Kidney (tissue), 11 donors: ENCODE results near the gene GOLGA8N. TPM values are rescaled to one million over a fixed set of nuclear protein-coding genes. Genes with fewer than 3 reads are reported as not detected.
"Not testable (repeated sequence)": the region's sequence is repeated elsewhere in the genome, so short reads cannot be mapped to it uniquely, and the experiment has no call there.

Experiments
- DNase-seq, 5 donors: peaks; one replicate each; pipeline ENCODE4 v3.0.0-alpha.2; 2013 to 2020
- FAIRE-seq: peaks from 2 replicates; lab custom pipeline; 2012; peaks lifted over from hg19 to GRCh38; lab: Jason Lieb, UNC
- H3K27ac ChIP-seq, 2 donors: one replicate each; pipeline ENCODE4 v1.7.0; 2013; ENCODE audit warnings: low read depth in 2 of 2, low read length in 2 of 2, inconsistent platforms in 1 of 2
- H3K27me3 ChIP-seq: one replicate; pipeline ENCODE4 v1.7.1; 2013; ENCODE audit warnings: low read length, inconsistent platforms; ENCODE audit not compliant: control insufficient read depth, insufficient read depth
- H3K36me3 ChIP-seq, 3 donors: one replicate each; pipeline versions ENCODE4 v1.7.0 to v1.7.1; 2013; ENCODE audit warnings: low read length in 3 of 3, control low read depth in 1 of 3, inconsistent platforms in 1 of 3; ENCODE audit not compliant: insufficient read depth in 3 of 3, control insufficient read depth in 2 of 3
- H3K4me1 ChIP-seq, 3 donors: one replicate each; pipeline versions ENCODE4 v1.7.0 to v1.7.1; 2013; ENCODE audit warnings: low read length in 3 of 3, inconsistent platforms in 1 of 3, low read depth in 1 of 3; ENCODE audit not compliant: control insufficient read depth in 2 of 3, insufficient read depth in 2 of 3
- H3K4me3 ChIP-seq, 3 donors: one replicate each; pipeline versions ENCODE4 v1.7.0 to v1.8.1; 2013; ENCODE audit warnings: low read length in 3 of 3, control low read depth in 1 of 3, inconsistent platforms in 1 of 3
- H3K9ac ChIP-seq, 3 donors: one replicate each; pipeline versions ENCODE4 v1.7.0 to v1.7.1; 2013; ENCODE audit warnings: low read length in 3 of 3, control low read depth in 1 of 3, inconsistent platforms in 1 of 3
- H3K9me3 ChIP-seq, 3 donors: one replicate each; pipeline versions ENCODE4 v1.7.0 to v1.7.1; 2013; ENCODE audit warnings: low read length in 3 of 3, control low read depth in 1 of 3, inconsistent platforms in 1 of 3; ENCODE audit not compliant: control insufficient read depth in 2 of 3, insufficient read depth in 1 of 3
- intact Hi-C: fragments of 100-400 bp; cut with DNase I; formaldehyde crosslinking; loops from one replicate; pipeline ENCODE4 v1.11.1; 2022
- polyA plus RNA-seq: library from polyadenylated mRNA; stranded (reverse); fragments of 350-450 nt; fragmentation: Illumina TruSeq; extraction: RNeasy Lipid Tissue Mini Kit (QIAGEN cat#74804); gene quantifications from one replicate; pipeline ENCODE4 v1.2.3, GENCODE V29; 2014; ENCODE audit warnings: low read depth, low replicate concordance; ENCODE audit not compliant: insufficient read depth
- total RNA-seq: library from RNA; stranded (reverse); fragmentation: NEBNext Ultra II Directional; extraction: Animal tissue kit (Norgen Biotek cat#: 25700); gene quantifications from one replicate; pipeline ENCODE4 v1.2.1, GENCODE V29; 2021
- donor health status: control.
- donor health status: control.
- donor health status: DM: yes; HTN: yes; CAD: no.
- donor health status: Normal renal cell carcinoma (clear cell type).

The GOLGA8N gene
- total and polyA plus RNA-seq, 2 donors from 2014 or later: 6.3 to 14.7 TPM

DNA sequence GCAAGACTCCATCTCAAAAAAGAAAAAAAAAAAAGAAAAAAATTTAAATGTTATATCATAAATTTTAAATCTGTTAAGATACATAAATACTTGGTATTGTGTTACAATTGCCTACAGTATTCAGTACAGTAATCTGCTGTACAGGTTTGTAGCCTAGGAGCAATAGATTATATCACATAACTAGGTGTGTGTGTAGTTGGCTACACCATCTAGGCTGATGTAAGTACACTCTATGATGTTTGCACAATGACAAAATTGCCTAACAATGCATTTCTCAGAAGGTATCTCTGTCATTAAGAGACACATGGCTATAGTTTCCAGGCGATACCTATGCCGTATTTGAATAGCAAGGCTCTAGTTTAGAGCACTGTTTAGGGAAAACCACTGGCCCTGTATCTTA lies 16.3 kb downstream of the GOLGA8N start:
- intact Hi-C loops, H3K36me3 ChIP-seq, H3K4me1 ChIP-seq, H3K27ac ChIP-seq, H3K9ac ChIP-seq, FAIRE-seq, H3K4me3 ChIP-seq, H3K9me3 ChIP-seq, H3K27me3 ChIP-seq, DNase-seq: not testable (repeated sequence)

DNA sequence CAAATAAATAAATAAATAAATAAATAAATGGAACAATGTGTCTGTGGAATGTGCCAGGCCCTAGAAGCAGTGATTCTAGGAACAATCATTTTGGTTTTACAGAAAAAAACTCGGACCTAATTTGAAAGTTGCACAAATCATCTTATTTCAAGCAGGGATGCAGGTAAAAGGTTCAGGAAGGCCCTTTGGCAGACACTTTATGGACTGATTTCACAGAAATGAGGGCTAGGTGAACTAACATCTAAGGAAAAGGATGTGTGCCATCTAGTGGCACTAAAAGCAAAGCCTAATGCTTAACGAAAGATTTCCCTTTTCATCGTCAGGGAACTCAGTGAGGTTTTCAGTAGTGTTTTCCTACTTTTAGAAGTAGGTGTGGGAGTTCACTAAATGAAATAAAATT lies 17.5 kb downstream of the GOLGA8N start:
- intact Hi-C loops, H3K27ac ChIP-seq, H3K27me3 ChIP-seq, H3K9ac ChIP-seq, H3K36me3 ChIP-seq, H3K9me3 ChIP-seq, H3K4me1 ChIP-seq, FAIRE-seq, H3K4me3 ChIP-seq: not testable (repeated sequence)
- peak in 2 of 5 donors; percentile 61 to 62 for DNase-seq

DNA sequence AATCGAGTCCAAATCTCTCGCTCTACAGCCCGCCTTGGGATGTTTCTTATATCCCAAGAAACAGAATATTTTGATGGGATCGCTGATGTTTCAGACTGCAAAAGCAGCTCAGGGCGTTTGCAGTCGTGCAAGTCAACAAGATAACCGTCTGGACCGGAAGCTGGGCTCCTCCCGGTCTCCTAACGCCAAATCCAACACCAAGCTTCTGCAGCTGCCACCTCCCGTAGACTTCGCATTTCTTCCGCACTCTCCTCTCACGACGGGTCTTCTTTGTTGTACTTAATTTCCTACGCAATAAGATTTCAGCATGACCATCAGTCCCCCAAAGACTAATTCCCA lies 21.4 kb downstream of the GOLGA8N start:
- H3K4me1 ChIP-seq, H3K9me3 ChIP-seq, H3K27me3 ChIP-seq, FAIRE-seq, intact Hi-C loops, DNase-seq, H3K36me3 ChIP-seq: not testable (repeated sequence)
- peak overlapping the region; percentile 56 to 71 for H3K27ac ChIP-seq
- peak overlapping the region in 2 of 3 donors; percentile 40 to 74 for H3K9ac ChIP-seq
- H3K4me3 ChIP-seq: peak overlapping the region; percentile 75 to 85 (median 84)

DNA sequence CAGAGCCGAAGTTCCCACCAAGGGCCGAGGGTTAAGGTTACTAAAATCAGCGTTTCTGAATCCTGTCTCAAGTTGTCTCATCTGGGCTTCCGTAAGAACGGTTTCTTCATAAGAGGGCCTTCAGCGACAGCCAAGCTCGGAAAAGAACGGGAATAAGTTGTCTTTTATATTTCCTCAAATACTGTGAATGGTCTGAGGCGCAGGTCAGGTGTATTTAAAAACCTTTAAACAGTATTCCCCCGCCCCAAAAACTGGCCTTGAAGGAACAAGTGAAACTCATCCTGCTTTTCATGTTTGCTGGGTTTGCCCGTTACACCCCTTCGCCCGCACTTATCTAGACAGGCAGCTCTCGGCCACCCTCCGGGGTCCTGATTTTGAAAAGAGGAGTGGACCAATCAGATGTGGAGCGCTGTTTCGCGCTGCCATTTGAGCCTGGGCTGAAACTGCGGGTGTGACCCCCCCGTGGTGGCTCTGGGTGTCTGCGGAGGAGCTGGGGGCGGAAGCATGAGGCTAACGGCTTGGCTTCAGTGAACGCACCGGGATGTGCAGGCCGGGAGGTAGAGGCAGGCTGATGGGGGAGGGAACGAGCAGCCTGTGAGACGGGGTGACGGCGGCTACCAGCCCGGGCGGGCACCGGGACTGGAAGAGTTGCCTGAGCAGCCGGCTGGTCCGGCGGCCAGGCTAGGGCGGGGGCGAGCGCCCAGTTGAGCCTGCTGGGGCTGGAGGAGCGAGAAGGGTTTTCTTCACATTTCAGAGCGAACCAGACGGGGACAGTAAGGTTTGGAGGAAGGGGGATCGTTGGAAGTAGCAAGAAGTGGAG lies 22.0 kb downstream of the GOLGA8N start, which contains the start of gene ARHGAP11A:
TSS of gene ARHGAP11A (plus strand) at position 454 of the 820 bp plus-strand sequence. CDS start 708 bp downstream, outside the sequence.
- intact Hi-C loops, FAIRE-seq: not testable (repeated sequence)

DNA sequence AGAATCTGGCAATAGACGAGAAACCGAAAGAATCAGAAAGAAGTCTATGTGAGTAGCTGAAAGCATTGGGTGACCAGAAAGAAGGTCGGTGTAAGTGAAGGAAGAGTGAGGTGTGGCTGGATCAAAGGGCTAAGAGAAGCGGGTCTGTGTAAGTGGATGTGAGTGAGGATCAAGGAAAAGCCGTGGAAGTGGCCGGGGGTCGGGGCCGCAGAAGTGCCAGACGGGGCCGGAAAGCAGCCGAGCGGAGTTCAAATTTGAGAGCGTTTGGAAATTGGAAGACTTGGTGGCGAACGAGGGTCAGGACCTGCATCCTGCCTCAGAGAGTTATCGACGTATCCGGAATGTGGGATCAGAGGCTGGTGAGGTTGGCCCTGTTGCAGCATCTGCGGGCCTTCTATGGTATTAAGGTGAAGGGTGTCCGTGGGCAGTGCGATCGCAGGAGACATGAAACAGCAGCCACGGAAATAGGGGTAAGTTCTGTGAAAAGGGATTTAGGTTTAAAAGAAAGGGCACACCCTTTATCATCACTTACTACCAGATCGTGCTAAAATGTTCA lies 22.7 kb downstream of the GOLGA8N start:
- H3K27ac ChIP-seq: not testable (repeated sequence)

More for the DNA sequence above, 22.0 kb downstream of the GOLGA8N start, which contains the start of gene ARHGAP11A:
- not testable (repeated sequence) for H3K9me3 ChIP-seq, H3K27me3 ChIP-seq, H3K4me1 ChIP-seq, H3K36me3 ChIP-seq
- Histone ChIP-seq H3K4me3 (peak within 1 kb of the TSS; percentile 75 to 85 (median 84)), H3K27ac (peak within 1 kb of the TSS; percentile 56 to 71), H3K9ac (peak within 1 kb of the TSS in 2 of 3 donors; percentile 40 to 74)
- DNase-seq: peak; percentile 86 to 97 (median 89)

More for the DNA sequence above, 22.7 kb downstream of the GOLGA8N start:
- peak in 2 of 5 donors; percentile 10 to 34 for DNase-seq
- intact Hi-C loops, H3K36me3 ChIP-seq, FAIRE-seq, H3K4me1 ChIP-seq, H3K9me3 ChIP-seq, H3K27me3 ChIP-seq: not testable (repeated sequence)
- peak overlapping the region in 1 of 3 donors; percentile 73 for H3K9ac ChIP-seq
- peak overlapping the region; percentile 64 to 85 (median 75) for H3K4me3 ChIP-seq
